Liver (tissue), 10 donors: ENCODE results near the gene DMAC2. TPM values are rescaled to one million over a fixed set of nuclear protein-coding genes. Genes with fewer than 3 reads are reported as not detected.
"Not testable (repeated sequence)": the region's sequence is repeated elsewhere in the genome, so short reads cannot be mapped to it uniquely, and the experiment has no call there.

Experiments
- DNase-seq: peaks from one replicate; pipeline ENCODE4 v3.0.0-alpha.2; 2017; ENCODE audit warnings: low spot score
- H3K27ac ChIP-seq, 2 donors: one replicate each; pipeline ENCODE4 v1.7.0; 2013; ENCODE audit warnings: inconsistent platforms in 2 of 2, low read length in 2 of 2, control low read depth in 1 of 2, low read depth in 1 of 2, mild to moderate bottlenecking in 1 of 2
- H3K27me3 ChIP-seq, 4 donors: one replicate each; pipeline versions ENCODE4 v1.6.1 to v1.7.0; 2013; ENCODE audit warnings: low read length in 3 of 4, inconsistent platforms in 1 of 4, mild to moderate bottlenecking in 1 of 4, moderate library complexity in 1 of 4; ENCODE audit not compliant: control insufficient read depth in 4 of 4, insufficient read depth in 4 of 4
- H3K36me3 ChIP-seq, 4 donors: one replicate each; pipeline versions ENCODE4 v1.6.1 to v1.7.0; 2013; ENCODE audit warnings: low read length in 3 of 4, mild to moderate bottlenecking in 3 of 4, low read depth in 1 of 4, moderate library complexity in 1 of 4; ENCODE audit not compliant: control insufficient read depth in 4 of 4, insufficient read depth in 3 of 4
- H3K4me1 ChIP-seq, 4 donors: one replicate each; pipeline versions ENCODE4 v1.6.1 to v1.7.0; 2013; ENCODE audit warnings: low read length in 3 of 4, mild to moderate bottlenecking in 3 of 4, moderate library complexity in 1 of 4; ENCODE audit not compliant: control insufficient read depth in 4 of 4, insufficient read depth in 4 of 4
- H3K4me3 ChIP-seq, 3 donors: one replicate each; pipeline versions ENCODE4 v1.6.1 to v1.7.0; 2013; ENCODE audit warnings: low read length in 3 of 3, control low read depth in 1 of 3, low read depth in 1 of 3, mild to moderate bottlenecking in 1 of 3
- H3K9ac ChIP-seq, 2 donors: one replicate each; pipeline ENCODE4 v1.7.0; 2013; ENCODE audit warnings: low read length in 2 of 2, mild to moderate bottlenecking in 2 of 2, moderate library complexity in 2 of 2, control low read depth in 1 of 2, low read depth in 1 of 2
- H3K9me3 ChIP-seq, 4 donors: one replicate each; pipeline versions ENCODE4 v1.6.1 to v1.7.0; 2013; ENCODE audit warnings: low read length in 3 of 4; ENCODE audit not compliant: control insufficient read depth in 4 of 4
- CTCF ChIP-seq: fragments of 150-350 bp; IDR thresholded peaks from 2 replicates; pipeline ENCODE4 v1.5.1; 2017; ENCODE audit warnings: improper control_type of control experiment, low read depth, low read length; ENCODE audit not compliant: missing input control
- EGR1 ChIP-seq, 2 donors: IDR thresholded peaks; 2 replicates each; pipeline ENCODE4 v1.6.1; 2016 to 2018; ENCODE audit warnings: antibody characterized with exemption in 2 of 2, low read depth in 2 of 2
- FOXA1 ChIP-seq: IDR thresholded peaks from 2 replicates; pipeline ENCODE4 v1.6.1; 2016; ENCODE audit warnings: antibody characterized with exemption
- FOXA2 ChIP-seq: IDR thresholded peaks from 2 replicates; pipeline ENCODE4 v1.6.1; 2016; ENCODE audit warnings: antibody characterized with exemption
- HNF4G ChIP-seq: IDR thresholded peaks from 2 replicates; pipeline ENCODE4 v1.6.1; 2016; ENCODE audit warnings: antibody characterized with exemption
- JUND ChIP-seq, 2 donors: IDR thresholded peaks; 2 replicates each; pipeline ENCODE4 v1.6.1; 2016; ENCODE audit warnings: antibody characterized with exemption in 2 of 2
- MAX ChIP-seq: IDR thresholded peaks from 2 replicates; pipeline ENCODE4 v1.6.1; 2016; ENCODE audit warnings: antibody characterized with exemption
- NR2F2 ChIP-seq: IDR thresholded peaks from 2 replicates; pipeline ENCODE4 v1.6.1; 2016; ENCODE audit warnings: antibody characterized with exemption
- RAD21 ChIP-seq, 2 donors: IDR thresholded peaks; 2 replicates each; pipeline ENCODE4 v1.6.1; 2016; ENCODE audit warnings: antibody characterized with exemption in 2 of 2, mild to moderate bottlenecking in 2 of 2
- REST ChIP-seq: IDR thresholded peaks from 2 replicates; pipeline ENCODE4 v1.6.1; 2016; ENCODE audit warnings: antibody characterized with exemption, mild to moderate bottlenecking
- TAF1 ChIP-seq: conservative IDR thresholded peaks from 2 replicates; pipeline ENCODE4 v1.6.1; 2016; ENCODE audit warnings: antibody characterized with exemption, mild to moderate bottlenecking
- YY1 ChIP-seq: IDR thresholded peaks from 2 replicates; pipeline ENCODE4 v1.6.1; 2016; ENCODE audit warnings: antibody characterized with exemption, mild to moderate bottlenecking
- WGBS: extraction: QIAGEN DNeasy Blood & Tissue Kit; methylation state at CpG from one replicate; pipeline ENCODE4 v1.1.7; 2013; 5-methylcytosine and 5-hydroxymethylcytosine counted together
- polyA plus RNA-seq, 2 donors: library from polyadenylated mRNA; stranded (reverse) in 1 of 2; unstranded in 1 of 2; fragments of 200-250 nt in 1 of 2; fragments of >200 nt in 1 of 2; fragmentation: Nextera tagmentation in 1 of 2; extraction: Ambion mirVana in 1 of 2; gene quantifications; one replicate each; pipeline versions ENCODE4 v1.2.1 to v1.2.3, GENCODE V29; 2013 to 2015
- small RNA-seq: library from RNA; depleted of rRNA; stranded (forward); fragments of <200 nt; gene quantifications from one replicate; pipeline ENCODE3, GENCODE V24; 2014
- total RNA-seq, 2 donors: library from RNA; depleted of rRNA; stranded (reverse); fragments of >200 nt; gene quantifications; one replicate each; pipeline ENCODE4 v1.2.3, GENCODE V29; 2014
- donor health status: healthy.
- donor health status: healthy.
- donor health status: healthy.
- donor health status: healthy.
- donor health status: healthy.

Gene DMAC2
- total and polyA plus RNA-seq, 4 donors, result 17.1 to 28.8 (median 24.2) TPM

GRCh38 chr19:41386442-41386841, 53.3 kb downstream of the DMAC2 start:
- WGBS, result 91% methylated on average over 13 of the region's 13 CpGs
- no peak overlapping the region for H3K27ac ChIP-seq
- TF ChIP-seq HNF4G (no peak), JUND (IDR thresholded peaks at IDR 0.05) (no peak), REST (no peak), FOXA2 (no peak), TAF1 (no peak), CTCF (no peak), MAX (no peak), NR2F2 (no peak), RAD21 (IDR thresholded peaks at IDR 0.05) (no peak), YY1 (no peak), FOXA1 (no peak), EGR1 (IDR thresholded peaks at IDR 0.05; ENCODE audit: low read depth in 2 of 2) (no peak)
- H3K36me3 ChIP-seq, result peaks cover 9 to 42% (median 23%) of the 10 kb centered on the region in 4 donors
- no peaks in the 10 kb centered on the region for H3K9me3 ChIP-seq
- no peaks in the 10 kb centered on the region for H3K27me3 ChIP-seq
- H3K9ac ChIP-seq, result no peak overlapping the region
- H3K4me1 ChIP-seq, result no peaks in the 10 kb centered on the region
- DNase-seq, result no peak
- H3K4me3 ChIP-seq, result no peak overlapping the region

- WGBS, result 91% methylated on average over 5 of the region's 5 CpGs
- Histone ChIP-seq H3K27ac (no peak overlapping the region), H3K9ac (no peak overlapping the region), H3K27me3 (no peaks in the 10 kb centered on the region), H3K36me3 (peaks cover 2 to 26% (median 9%) of the 10 kb centered on the region in 4 donors), H3K9me3 (no peaks in the 10 kb centered on the region), H3K4me1 (no peaks in the 10 kb centered on the region), H3K4me3 (no peak overlapping the region)
- no peak for TF ChIP-seq NR2F2
- no peak for DNase-seq
Observed at GRCh38 chr19:41384351-41384750, 55.4 kb downstream of the DMAC2 start.

- H3K9me3 ChIP-seq, H3K36me3 ChIP-seq: not testable (repeated sequence)
- WGBS, result 99% methylated on average over 8 of the region's 8 CpGs
Observed at GRCh38 chr19:41381536-41381935, 58.2 kb downstream of the DMAC2 start.

More at GRCh38 chr19:41381536-41381935, 58.2 kb downstream of the DMAC2 start:
- not testable (repeated sequence) for H3K4me3 ChIP-seq, H3K9ac ChIP-seq, H3K27ac ChIP-seq, H3K27me3 ChIP-seq, H3K4me1 ChIP-seq, DNase-seq

Small RNA genes lying within 50 kb of the gene (small RNA-seq; reads per million reads assigned to genes)
- gene RF00017, result not detected

Other genes starting within 250 kb of the DMAC2 start
- 1 to 10 TPM; 1.4 to 1.6 TPM for gene CYP2S1, start 246.7 kb downstream of the DMAC2 start, total RNA-seq
- gene CYP2S1, start 246.7 kb downstream of the DMAC2 start, polyA plus RNA-seq, result 1 to 10 TPM in 1 of 2 donors, under 1 TPM in 1; 0.35 to 1.9 TPM
- 10 to 100 TPM; 18.2 to 24.8 TPM for gene AXL, start 220.7 kb downstream of the DMAC2 start, total RNA-seq
- 1 to 10 TPM; 4.3 to 6.0 TPM for gene AXL, start 220.7 kb downstream of the DMAC2 start, polyA plus RNA-seq
- gene HNRNPUL1, start 175.5 kb downstream of the DMAC2 start, total RNA-seq, result 10 to 100 TPM; 55.5 to 80.2 TPM
- gene HNRNPUL1, start 175.5 kb downstream of the DMAC2 start, polyA plus RNA-seq, result 10 to 100 TPM; 34.9 to 35.9 TPM
- gene CCDC97, start 129.7 kb downstream of the DMAC2 start, total RNA-seq, result 1 to 10 TPM; 3.8 to 5.6 TPM
- gene CCDC97, start 129.7 kb downstream of the DMAC2 start, polyA plus RNA-seq, result 1 to 10 TPM; 5.0 to 5.7 TPM
- gene TGFB1, start 86.0 kb downstream of the DMAC2 start, total RNA-seq, result 10 to 100 TPM in 1 of 2 donors, 1 to 10 TPM in 1; 4.9 to 10.6 TPM
- gene TGFB1, start 86.0 kb downstream of the DMAC2 start, polyA plus RNA-seq, result 1 to 10 TPM in 1 of 2 donors, under 1 TPM in 1; 0.83 to 8.9 TPM
- gene B9D2, start 75.8 kb downstream of the DMAC2 start, total RNA-seq, result 1 to 10 TPM; 2.4 to 2.5 TPM
- 1 to 10 TPM; 3.5 to 3.7 TPM for gene B9D2, start 75.8 kb downstream of the DMAC2 start, polyA plus RNA-seq
- gene TMEM91, start 63.4 kb downstream of the DMAC2 start, total RNA-seq, result 1 to 10 TPM; 2.8 to 3.1 TPM
- gene TMEM91, start 63.4 kb downstream of the DMAC2 start, polyA plus RNA-seq, result 1 to 10 TPM; 1.6 to 4.0 TPM
- 10 to 100 TPM in 1 of 2 donors, 1 to 10 TPM in 1; 8.3 to 11.5 TPM for gene EXOSC5, start 42.6 kb downstream of the DMAC2 start, total RNA-seq
- gene EXOSC5, start 42.6 kb downstream of the DMAC2 start, polyA plus RNA-seq, result 10 to 100 TPM; 26.2 to 26.7 TPM
- 10 to 100 TPM; 38.5 to 43.1 TPM for gene BCKDHA, start 42.1 kb downstream of the DMAC2 start, total RNA-seq
- gene BCKDHA, start 42.1 kb downstream of the DMAC2 start, polyA plus RNA-seq, result 10 to 100 TPM; 84.3 to 91.4 TPM
- gene B3GNT8, start 12.5 kb downstream of the DMAC2 start, total RNA-seq, result 1 to 10 TPM in 1 of 2 donors, under 1 TPM in 1; 0.50 to 2.3 TPM
- under 1 TPM; 0.14 to 0.82 TPM for gene B3GNT8, start 12.5 kb downstream of the DMAC2 start, polyA plus RNA-seq
- not detected for gene ERICH4, start 3.2 kb upstream of the DMAC2 start, total RNA-seq
- not detected for gene ERICH4, start 3.2 kb upstream of the DMAC2 start, polyA plus RNA-seq
- 1 to 10 TPM; 1.8 to 2.5 TPM for gene CEACAM21, start 136.3 kb upstream of the DMAC2 start, total RNA-seq
- gene CEACAM21, start 136.3 kb upstream of the DMAC2 start, polyA plus RNA-seq, result 1 to 10 TPM in 1 of 2 donors, under 1 TPM in 1; 0.58 to 1.8 TPM
- gene CEACAM4, start 187.2 kb upstream of the DMAC2 start, total RNA-seq, result 1 to 10 TPM in 1 of 2 donors, under 1 TPM in 1; 0.84 to 2.2 TPM
- under 1 TPM; 0.63 to 0.75 TPM for gene CEACAM4, start 187.2 kb upstream of the DMAC2 start, polyA plus RNA-seq
- gene CEACAM7, start 248.4 kb upstream of the DMAC2 start, total RNA-seq, result not detected
- under 1 TPM in 1 of 2 donors, not detected in 1; 0.03 TPM for gene CEACAM7, start 248.4 kb upstream of the DMAC2 start, polyA plus RNA-seq